ENCODE data around the gene SARDH. TPM values are rescaled to one million over a fixed set of nuclear protein-coding genes. Genes with fewer than 3 reads are reported as not detected.

Gene SARDH
- total and polyA plus RNA-seq, 2 donors (not counting 3 experiments of a cell fraction or from before 2014, with no cell fraction given), result 0.19 to 0.44 TPM

DNA sequence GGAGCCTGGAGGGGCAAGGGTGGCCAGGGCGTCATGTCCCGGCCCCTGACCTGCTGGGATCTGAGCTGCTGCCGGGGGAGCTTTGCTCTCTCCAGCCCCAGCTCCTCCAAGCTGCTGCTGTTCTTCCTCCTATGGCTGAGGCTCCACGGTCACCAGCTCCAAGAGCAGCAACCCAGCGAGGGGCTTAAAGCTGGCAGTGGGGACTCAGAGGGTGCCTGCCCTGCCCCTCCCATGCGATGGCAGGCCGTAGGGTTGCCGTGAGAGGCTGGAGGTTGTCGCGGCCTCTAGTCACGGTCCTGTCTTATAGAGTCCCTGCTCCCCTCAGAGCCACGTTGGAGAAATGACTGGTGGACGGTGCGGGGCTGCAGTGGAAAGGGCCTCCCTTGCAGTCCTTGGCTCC, 82.5 kb downstream of the SARDH start:
- no peak for TF ChIP-seq GATA2 (IDR thresholded peaks at IDR 0.05; ENCODE audit: insufficient read depth, insufficient read length, low read depth, low read length)
- no peak for TF ChIP-seq POLR2AphosphoS5 (IDR thresholded peaks at IDR 0.05; ENCODE audit: insufficient read depth, low read depth, low read length)
- no peak for TF ChIP-seq EZH2 (IDR thresholded peaks at IDR 0.05; ENCODE audit: borderline replicate concordance, low read depth, low read length, severe bottlenecking)
- no peak for TF ChIP-seq POLR2A (IDR thresholded peaks at IDR 0.05; ENCODE audit: low read depth, low read length)
- Histone ChIP-seq H3K9ac (replicated peaks; ENCODE audit: extremely low read depth, insufficient read depth, low read length) (no peak overlapping the region), H3K36me3 (ENCODE audit: control insufficient read depth in 2 of 2, extremely low read depth in 1 of 2, insufficient read depth in 2 of 2, low read length in 2 of 2) (no peaks in the 10 kb centered on the region), H3K4me1 (ENCODE audit: control insufficient read depth, extremely low read depth, insufficient read depth, low read length) (no peaks in the 10 kb centered on the region), H3K9me3 (replicated peaks; ENCODE audit: control insufficient read depth, insufficient read depth, low read length) (no peaks in the 10 kb centered on the region), H3K27ac (ENCODE audit: insufficient read depth, low read depth, low read length) (no peak overlapping the region), H3K4me3 (replicated peaks in 1 of 3; ENCODE audit: insufficient read depth in 1 of 3, low read depth in 1 of 3, low read length in 3 of 3) (no peak overlapping the region), H3K4me2 (ENCODE audit: insufficient read depth, low read length) (no peak overlapping the region), H2AFZ (ENCODE audit: low read depth, low read length) (no peak overlapping the region), H3K27me3 (ENCODE audit: control insufficient read depth in 2 of 2, insufficient read depth in 2 of 2, low read length in 2 of 2) (peaks cover 6 to 18% of the 10 kb centered on the region in 2 experiments), H3K79me2 (ENCODE audit: control insufficient read depth, insufficient read depth, low read length) (no peaks in the 10 kb centered on the region), H3K9me1 (replicated peaks; ENCODE audit: control insufficient read depth, extremely low read depth, insufficient read depth, low read length) (no peaks in the 10 kb centered on the region), H4K20me1 (replicated peaks; ENCODE audit: control insufficient read depth, extremely low read depth, insufficient read depth, low read length) (no peaks in the 10 kb centered on the region)
- no TSS peak for BruUV-seq (replicated peaks)
- intact Hi-C loops (cut with micrococcal nuclease), result no loop called here
- ChIA-PET POLR2A (no interaction called here), CTCF (interaction anchor here (0.9 kb wide), 1 partner anchor 9 kb away, joined by 3 read pairs; no protein-coding TSS in a partner anchor)
- FAIRE-seq, result no peak
- dilution Hi-C loops (cut with MboI; ENCODE audit: extremely low pct_ligation_motif_present, low sequenced_read_pairs), result no loop called here
- no peak for DNase-seq (ENCODE audit: low read depth, low spot score)

GRCh38 chr9:133654736-133655657, 83.2 kb downstream of the SARDH start:
- Histone ChIP-seq H3K27ac (ENCODE audit: insufficient read depth, low read depth, low read length) (no peak overlapping the region), H4K20me1 (replicated peaks; ENCODE audit: control insufficient read depth, extremely low read depth, insufficient read depth, low read length) (no peaks in the 10 kb centered on the region), H3K4me1 (ENCODE audit: control insufficient read depth, extremely low read depth, insufficient read depth, low read length) (no peaks in the 10 kb centered on the region), H3K9me3 (replicated peaks; ENCODE audit: control insufficient read depth, insufficient read depth, low read length) (no peaks in the 10 kb centered on the region), H3K27me3 (ENCODE audit: control insufficient read depth in 2 of 2, insufficient read depth in 2 of 2, low read length in 2 of 2) (peaks cover 6 to 18% of the 10 kb centered on the region in 2 experiments), H3K4me2 (ENCODE audit: insufficient read depth, low read length) (no peak overlapping the region), H3K9ac (replicated peaks; ENCODE audit: extremely low read depth, insufficient read depth, low read length) (no peak overlapping the region), H3K79me2 (ENCODE audit: control insufficient read depth, insufficient read depth, low read length) (no peaks in the 10 kb centered on the region), H2AFZ (ENCODE audit: low read depth, low read length) (no peak overlapping the region), H3K9me1 (replicated peaks; ENCODE audit: control insufficient read depth, extremely low read depth, insufficient read depth, low read length) (no peaks in the 10 kb centered on the region), H3K4me3 (replicated peaks in 1 of 3; ENCODE audit: insufficient read depth in 1 of 3, low read depth in 1 of 3, low read length in 3 of 3) (no peak overlapping the region), H3K36me3 (ENCODE audit: control insufficient read depth in 2 of 2, extremely low read depth in 1 of 2, insufficient read depth in 2 of 2, low read length in 2 of 2) (no peaks in the 10 kb centered on the region)
- no peak for DNase-seq (ENCODE audit: low read depth, low spot score)
- no TSS peak for BruUV-seq (replicated peaks)
- dilution Hi-C loops (cut with MboI; ENCODE audit: extremely low pct_ligation_motif_present, low sequenced_read_pairs), result no loop called here
- FAIRE-seq, result no peak
- intact Hi-C loops (cut with micrococcal nuclease), result no loop called here
- TF ChIP-seq POLR2A (IDR thresholded peaks at IDR 0.05; ENCODE audit: low read depth, low read length) (no peak), EZH2 (IDR thresholded peaks at IDR 0.05; ENCODE audit: borderline replicate concordance, low read depth, low read length, severe bottlenecking) (no peak), JUN (IDR thresholded peaks at IDR 0.05; ENCODE audit: borderline replicate concordance, insufficient read depth, insufficient read length, low read depth) (no peak), GATA2 (IDR thresholded peaks at IDR 0.05; ENCODE audit: insufficient read depth, insufficient read length, low read depth, low read length) (no peak), MYC (IDR thresholded peaks at IDR 0.05; ENCODE audit: low read depth, low read length) (no peak), POLR2AphosphoS5 (IDR thresholded peaks at IDR 0.05; ENCODE audit: insufficient read depth, low read depth, low read length) (no peak), FOS (IDR thresholded peaks at IDR 0.05; ENCODE audit: borderline replicate concordance, insufficient read depth, low read length) (no peak)
- TF ChIP-seq, protein P1, sequence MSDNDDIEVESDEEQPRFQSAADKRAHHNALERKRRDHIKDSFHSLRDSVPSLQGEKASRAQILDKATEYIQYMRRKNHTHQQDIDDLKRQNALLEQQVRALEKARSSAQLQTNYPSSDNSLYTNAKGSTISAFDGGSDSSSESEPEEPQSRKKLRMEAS (IDR thresholded peaks at IDR 0.05; ENCODE audit: insufficient read depth, insufficient read length), result no peak
- TF ChIP-seq, protein P2, sequence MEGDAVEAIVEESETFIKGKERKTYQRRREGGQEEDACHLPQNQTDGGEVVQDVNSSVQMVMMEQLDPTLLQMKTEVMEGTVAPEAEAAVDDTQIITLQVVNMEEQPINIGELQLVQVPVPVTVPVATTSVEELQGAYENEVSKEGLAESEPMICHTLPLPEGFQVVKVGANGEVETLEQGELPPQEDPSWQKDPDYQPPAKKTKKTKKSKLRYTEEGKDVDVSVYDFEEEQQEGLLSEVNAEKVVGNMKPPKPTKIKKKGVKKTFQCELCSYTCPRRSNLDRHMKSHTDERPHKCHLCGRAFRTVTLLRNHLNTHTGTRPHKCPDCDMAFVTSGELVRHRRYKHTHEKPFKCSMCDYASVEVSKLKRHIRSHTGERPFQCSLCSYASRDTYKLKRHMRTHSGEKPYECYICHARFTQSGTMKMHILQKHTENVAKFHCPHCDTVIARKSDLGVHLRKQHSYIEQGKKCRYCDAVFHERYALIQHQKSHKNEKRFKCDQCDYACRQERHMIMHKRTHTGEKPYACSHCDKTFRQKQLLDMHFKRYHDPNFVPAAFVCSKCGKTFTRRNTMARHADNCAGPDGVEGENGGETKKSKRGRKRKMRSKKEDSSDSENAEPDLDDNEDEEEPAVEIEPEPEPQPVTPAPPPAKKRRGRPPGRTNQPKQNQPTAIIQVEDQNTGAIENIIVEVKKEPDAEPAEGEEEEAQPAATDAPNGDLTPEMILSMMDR (IDR thresholded peaks at IDR 0.05; ENCODE audit: extremely low read depth in 1 of 2, insufficient read depth in 1 of 2, low read depth in 1 of 2, low read length in 2 of 2), result no peak
- ChIA-PET POLR2A (no interaction called here), CTCF (interaction anchor here (0.9 kb wide), 1 partner anchor 10 kb away, joined by 3 read pairs; no protein-coding TSS in a partner anchor)
